NCI-H2196 (cell line): Measurements from ENCODE around the gene DNAH3.
"Not testable (repeated sequence)": the region's sequence is repeated elsewhere in the genome, so short reads cannot be mapped to it uniquely, and the experiment has no call there.

Source experiments
- DNase-seq: peaks from one replicate; lab custom pipeline; 2025; ENCODE audit not compliant: unreplicated experiment; lab: John Stamatoyannopoulos, UW

The DNAH3 gene

DNA sequence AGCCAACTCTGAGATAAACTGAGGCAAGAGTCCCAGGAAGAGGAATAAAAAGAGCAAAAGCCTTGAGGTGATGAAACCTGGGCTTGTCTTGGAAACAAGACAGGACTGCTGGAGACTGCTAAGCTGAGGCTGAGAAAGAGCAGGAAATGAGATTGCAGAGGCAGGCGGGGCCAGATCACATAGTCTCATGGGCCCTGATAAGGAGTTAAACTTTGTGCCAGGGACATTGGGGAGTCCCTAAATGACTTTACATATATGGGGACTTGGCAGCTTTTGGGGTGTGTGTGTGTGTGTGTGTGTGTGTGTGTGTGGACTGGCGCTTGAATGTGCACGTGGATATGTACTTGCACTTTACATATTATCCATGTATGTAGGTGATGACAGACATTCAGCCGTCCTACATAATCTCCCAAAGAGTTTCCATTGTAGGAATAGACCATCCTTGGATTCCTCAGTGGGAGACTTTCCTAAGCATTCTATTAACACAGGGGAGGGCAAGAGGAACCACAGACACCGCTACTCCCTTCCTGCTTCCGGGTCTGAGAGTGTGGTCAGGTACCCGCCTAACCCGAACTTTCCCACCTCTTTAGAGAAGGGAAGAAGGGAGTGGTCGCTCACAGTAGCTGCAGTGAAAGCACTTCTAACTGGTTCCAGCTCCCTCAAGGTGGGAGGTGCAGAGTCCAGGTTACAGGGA lies 127.0 kb downstream of the DNAH3 start:
- no peak for DNase-seq

DNA sequence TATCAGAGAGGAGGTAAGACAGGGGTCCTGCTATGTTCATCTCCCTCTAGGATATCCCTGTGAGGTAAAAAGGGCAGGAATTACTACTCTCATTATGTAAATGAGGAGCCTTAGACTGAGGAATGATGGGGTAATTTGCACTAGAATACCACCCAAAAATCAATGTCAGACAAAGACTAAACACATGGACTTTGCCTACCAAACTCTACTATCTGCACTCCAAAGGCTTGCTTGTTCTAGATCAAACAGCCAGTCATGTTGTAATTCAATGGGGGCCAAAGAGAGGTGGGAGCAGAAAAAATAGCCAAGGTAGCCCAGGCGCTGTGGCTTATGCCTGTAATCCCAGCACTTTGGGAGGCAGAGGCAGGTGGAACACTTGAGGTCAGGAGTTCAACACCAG lies 129.3 kb downstream of the DNAH3 start:
- DNase-seq: no peak

DNA sequence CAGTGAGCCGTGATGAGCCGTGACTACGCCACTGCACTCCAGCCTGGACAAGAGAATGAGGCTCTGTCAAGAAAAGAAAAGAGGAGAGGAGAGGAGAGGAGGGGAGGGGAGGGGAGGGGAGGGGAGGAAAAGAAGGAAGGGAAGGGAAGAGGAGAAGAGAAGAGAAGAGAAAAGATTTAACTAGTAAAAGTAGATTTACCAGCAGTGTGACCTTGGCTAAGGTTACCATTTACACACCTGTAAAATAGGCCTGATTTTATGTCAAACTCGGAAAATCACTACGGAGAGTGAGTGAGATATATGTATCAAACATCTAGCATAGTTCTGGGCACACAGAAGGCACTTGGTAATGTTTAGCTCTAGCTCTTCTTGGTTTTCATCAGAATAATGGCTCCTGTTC lies 140.8 kb downstream of the DNAH3 start:
- DNase-seq: no peak

DNA sequence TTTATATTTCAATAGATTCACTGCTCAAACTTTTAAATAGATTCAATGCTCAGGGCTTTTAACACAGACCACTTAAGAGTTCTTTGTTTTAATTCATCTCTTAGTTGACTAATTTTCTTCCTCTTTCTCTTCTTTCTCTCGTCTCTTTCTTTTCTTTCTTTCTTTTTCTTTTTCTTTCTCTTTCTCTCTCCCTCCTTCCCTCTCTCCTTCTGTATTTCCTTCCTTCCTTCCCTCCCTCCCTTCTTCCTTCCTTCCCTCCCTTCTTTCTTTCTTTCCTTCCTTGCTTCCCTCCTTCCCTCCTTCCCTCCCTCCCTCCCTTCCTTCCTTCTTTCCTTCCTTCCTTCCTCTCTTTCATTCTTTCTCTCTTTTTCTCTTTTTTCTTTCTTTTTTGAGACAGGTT lies 145.6 kb downstream of the DNAH3 start:
- no peak for DNase-seq

DNA sequence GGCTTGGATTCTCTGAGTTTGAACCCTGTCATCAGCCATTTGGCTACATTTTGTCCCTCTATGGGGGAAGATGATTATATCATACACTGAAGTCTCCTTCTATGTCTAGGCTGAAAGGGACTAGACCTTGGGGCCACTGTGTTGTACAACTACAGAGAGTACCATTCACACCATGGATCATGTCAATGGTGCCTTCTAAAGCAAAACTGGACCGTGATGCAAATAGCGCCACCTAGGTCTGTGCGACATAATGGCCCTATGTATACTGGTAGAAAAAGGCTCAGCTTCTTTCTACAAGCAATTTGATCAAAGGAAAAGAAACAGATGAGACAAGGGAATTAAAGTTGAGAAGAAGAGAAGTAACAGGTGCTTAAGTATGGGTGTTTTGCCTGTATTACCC lies 149.4 kb downstream of the DNAH3 start:
- DNase-seq: peak; percentile 15

DNA sequence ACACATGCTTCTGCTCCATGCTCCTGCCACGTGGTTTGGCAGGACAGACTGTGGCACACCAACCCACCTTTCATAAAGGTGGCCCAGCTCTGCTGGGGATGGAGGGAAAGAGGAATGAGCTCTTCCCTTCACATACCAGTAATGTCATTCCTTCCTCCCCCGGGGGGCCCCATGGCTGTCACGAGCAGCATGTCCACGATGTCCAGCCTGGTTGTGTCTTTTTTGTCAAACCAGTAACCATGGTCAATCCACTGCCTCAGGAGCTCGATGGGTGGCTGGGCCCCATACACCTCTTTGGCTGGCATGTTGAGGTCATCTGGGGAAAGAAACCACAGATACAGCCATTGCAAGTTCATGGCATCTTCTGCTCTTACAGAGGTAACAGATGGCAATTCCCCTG lies 153.5 kb downstream of the DNAH3 start:
- no peak for DNase-seq

DNA sequence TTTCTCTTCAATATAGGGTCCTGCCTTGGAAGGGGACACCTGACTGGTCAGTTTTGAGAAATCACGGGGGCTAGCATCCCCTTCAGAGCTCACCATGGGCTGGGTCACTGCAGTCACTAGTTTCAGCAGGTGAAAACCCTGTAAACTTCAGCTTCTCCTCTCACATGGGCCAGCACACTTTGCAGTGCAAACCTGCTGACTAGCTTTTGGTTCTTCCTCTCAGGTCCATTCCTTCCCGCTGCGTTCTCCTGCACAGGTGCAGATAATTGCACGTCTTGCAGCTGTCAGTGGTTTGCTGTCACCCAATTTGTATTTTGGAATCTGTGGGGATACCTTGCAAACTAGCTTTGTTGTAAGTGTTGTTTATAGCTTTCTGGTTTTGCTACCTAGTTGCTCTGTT lies 154.9 kb downstream of the DNAH3 start:
- DNase-seq: no peak

DNA sequence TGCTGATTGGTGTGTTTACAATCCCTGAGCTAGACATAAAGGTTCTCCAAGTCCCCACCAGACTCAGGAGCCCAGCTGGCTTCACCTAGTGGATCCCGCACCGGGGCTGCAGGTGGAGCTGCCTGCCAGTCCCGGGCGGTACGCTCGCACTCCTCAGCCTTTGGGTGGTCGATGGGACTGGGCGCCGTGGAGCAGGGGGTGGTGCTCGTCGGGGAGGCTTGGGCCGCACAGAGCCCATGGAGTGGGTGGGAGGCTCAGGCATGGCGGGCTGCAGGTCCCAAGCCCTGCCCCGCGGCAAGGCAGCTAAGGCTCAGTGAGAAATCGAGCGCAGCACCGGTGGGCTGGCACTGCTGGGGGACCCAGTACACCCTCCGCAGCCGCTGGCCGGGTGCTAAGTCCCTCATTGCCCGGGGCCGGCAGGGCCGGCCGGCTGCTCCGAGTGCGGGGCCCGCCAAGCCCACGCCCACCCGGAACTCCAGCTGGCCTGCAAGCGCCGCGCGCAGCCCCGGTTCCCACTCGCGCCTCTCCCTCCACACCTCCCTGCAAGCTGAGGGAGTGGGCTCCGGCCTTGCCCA lies 161.1 kb downstream of the DNAH3 start:
- DNase-seq: not testable (repeated sequence)

DNA sequence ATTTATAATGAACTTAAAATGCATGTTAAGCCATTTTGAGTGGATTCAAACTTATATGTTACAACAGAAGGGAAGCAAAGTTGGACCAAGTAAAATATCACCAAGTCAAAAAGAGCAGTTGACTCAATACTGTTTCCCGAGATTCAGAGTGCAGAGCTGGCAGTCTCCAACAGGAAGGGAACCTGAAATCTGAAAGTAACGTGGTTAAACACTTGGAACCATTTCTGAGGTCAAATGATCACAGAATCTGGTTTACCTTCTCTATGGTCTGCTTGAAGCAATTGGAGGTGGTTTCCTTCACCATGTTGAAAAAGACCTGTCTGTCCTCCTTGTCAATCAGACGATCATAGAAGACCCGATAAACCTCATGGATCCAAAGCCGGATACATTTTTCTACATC lies 163.6 kb downstream of the DNAH3 start:
- no peak for DNase-seq

DNA sequence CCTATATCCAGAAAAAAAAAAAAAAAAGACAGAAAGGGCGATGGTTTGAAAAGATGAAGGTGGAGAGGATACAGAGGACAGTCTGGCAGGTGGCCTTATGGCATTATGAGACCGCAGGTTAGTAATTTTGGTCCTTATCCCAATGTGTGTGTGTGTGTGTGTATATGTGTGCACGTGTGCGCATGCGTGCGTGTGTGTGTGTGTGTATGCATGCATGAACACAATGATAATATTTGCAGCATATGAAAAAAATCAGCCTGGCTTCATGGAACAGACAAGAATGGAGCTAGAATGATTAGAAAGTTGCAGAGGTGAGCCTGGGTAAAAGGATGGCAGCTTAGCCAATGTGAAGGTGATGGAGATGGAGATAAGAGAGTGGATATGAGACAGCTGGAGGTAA lies 166.6 kb downstream of the DNAH3 start:
- no peak for DNase-seq

DNA sequence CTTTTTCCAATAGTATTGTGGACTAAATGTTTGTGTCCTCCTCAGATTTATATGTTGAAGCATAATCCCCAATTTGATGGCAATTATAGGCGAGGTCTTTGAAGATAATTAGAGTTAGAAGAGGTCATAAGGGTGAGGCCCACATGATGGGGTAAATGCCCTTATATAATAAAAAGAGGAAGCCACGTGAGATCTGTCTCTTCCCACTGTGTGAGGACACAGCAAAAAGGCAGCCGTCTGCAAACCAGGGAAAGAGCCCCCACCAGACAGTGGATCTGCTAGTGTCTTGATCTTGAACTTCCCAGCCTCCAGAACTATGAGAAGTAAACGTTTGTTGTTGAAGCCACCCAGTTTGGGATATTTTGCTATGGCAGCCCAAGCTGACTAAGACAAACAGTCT lies 174.1 kb downstream of the DNAH3 start:
- DNase-seq: no peak

DNA sequence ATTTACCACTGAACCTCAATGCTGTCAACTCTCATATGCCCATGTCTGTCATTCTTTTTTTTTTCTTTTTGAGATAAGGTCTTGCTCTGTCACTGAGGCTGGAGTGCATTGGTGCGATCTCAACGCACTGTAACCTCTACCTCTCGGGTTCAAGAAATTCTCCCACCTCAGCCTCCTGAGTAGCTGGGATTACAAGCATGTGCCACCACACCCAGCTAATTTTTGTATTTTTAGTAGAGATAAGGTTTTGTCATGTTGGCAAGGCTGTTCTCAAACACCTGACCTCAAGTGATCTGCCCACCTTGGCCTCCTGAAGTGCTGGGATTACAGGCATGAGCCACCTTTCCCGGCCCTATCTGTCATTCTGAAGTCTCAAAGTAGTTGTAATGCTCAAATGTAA lies 177.4 kb downstream of the DNAH3 start:
- not testable (repeated sequence) for DNase-seq

DNA sequence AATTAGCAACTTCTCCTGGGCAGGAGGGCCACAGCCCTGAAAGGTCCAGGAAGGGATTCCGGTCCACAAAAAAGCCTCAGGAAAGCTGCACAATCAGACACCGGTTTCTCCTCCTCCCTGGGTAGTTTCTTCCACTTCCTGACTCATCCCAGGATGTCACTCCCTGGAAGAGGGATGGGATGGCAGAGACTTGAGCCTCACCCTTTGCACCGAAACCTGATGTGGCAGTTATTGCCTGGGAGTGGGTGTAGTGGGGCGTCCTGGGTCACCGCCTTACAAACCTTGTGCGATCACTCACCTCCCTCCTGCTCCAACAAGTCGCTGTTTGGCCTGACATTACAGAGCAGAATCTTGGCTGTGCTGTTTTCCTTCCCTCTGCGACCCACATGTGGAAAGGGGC lies 179.2 kb downstream of the DNAH3 start:
- no peak for DNase-seq

DNA sequence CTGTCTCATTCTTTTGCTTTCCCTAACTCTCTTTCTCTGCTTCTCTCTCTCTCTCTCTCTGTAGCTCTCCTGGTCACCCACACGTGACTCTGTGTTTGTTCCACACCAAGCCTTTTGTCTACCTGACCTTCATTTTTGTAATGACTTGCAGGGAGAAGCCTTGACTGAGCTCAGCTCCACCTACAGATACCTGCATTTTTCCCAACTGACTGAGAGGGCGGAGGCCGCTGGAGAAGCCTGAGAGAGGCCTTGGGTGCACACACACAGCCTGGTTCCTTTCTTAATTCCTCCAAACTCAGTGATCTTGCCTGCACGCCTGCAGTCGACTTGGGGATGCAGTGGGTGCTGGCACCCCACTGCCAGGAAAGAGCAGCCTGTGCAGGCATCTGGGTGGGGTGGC lies 181.3 kb downstream of the DNAH3 start:
- no peak for DNase-seq

DNA sequence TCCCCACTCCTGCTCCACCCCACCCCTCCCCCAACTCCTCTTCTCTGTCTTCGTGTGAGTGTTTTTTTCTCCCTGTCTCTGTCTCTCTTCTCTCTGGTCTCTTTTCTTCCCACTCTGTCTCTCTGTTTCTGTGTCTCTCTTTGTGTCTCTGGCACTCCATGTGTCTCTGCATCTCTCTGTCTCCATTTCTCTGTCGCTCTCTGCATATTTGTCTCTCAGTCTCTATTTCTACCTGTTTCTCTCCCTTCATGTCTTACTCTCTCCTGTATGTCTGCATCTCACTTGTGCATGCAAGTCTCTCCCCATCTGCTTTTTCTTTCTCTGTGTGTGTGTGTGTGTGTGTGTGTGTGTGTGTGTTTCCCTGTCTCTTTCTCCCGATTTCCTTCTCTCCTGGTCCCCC lies 181.9 kb downstream of the DNAH3 start:
- no peak for DNase-seq

DNA sequence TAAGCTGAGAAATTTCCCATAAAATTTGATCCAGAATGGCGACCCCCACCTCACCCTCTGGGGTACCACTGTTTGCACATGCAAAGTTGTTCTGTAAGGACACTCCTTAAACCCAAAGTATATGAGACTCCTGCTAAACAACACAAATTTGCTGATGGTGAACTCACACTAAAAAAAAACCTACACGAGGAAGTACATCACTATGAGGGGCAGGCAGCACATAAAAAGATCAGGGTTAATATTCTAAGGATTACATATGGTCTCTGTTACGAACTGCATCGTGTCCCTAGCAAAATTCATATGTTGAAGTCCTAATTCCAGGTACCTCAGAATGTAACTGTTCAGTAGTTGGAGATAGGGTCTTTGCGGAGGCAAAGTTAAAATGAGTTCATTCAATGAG lies 189.7 kb downstream of the DNAH3 start:
- DNase-seq: no peak

DNA sequence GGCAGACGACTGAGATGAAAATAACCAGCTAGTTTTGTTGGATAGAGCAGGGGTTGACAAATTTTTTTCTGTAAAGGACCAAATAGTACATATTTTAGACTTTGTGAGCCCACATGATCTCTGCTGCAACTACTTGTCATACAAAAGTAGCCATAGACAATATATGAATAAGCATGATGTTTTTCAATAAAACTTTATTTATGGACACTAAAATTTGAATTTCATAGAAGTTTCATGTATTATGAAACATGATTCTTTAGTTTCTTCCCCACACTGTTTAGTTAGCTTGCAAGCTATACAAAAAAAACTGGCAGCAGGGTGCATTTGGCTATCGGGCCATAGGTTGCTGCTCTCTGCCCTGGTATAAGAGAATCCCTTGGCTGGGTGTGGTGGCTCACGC lies 193.5 kb downstream of the DNAH3 start:
- no peak for DNase-seq

DNA sequence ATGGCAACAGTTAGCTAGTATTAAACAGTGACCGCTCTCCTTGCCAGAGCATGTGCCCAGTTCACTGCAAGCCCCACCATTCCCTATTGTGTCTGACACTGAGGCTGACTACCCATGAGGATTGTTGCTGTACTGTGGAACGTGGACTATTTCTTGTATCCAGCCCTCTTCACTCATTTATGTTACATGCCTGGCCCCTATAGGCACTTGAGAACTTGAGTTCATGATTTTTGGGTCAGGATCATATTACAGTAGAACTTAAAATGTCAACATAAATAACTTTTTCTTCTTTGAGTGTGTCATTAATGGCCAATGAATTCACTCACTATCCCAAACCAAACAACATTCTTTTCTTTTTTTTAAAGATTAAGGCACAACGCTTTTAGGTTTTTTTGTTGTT lies 194.3 kb downstream of the DNAH3 start:
- DNase-seq: no peak

DNA sequence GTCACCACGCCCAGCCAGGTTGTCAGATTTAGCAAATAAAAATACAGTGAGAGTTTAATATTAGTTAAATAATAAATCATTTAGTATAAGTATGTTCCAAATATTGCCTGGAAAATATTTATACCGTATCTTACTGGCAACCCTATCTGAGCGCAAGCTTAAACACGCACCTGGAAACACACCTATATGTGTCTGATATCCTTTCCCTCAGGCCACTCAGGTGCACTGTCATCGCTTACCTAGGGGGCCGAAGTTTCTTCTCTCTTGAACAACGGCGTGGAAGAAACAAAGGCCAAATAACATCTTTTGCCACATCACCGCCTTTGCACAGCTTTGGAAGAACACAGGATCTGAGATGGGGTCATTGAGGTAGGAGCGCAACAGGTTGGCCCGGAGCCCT lies 196.1 kb downstream of the DNAH3 start:
- no peak for DNase-seq

DNA sequence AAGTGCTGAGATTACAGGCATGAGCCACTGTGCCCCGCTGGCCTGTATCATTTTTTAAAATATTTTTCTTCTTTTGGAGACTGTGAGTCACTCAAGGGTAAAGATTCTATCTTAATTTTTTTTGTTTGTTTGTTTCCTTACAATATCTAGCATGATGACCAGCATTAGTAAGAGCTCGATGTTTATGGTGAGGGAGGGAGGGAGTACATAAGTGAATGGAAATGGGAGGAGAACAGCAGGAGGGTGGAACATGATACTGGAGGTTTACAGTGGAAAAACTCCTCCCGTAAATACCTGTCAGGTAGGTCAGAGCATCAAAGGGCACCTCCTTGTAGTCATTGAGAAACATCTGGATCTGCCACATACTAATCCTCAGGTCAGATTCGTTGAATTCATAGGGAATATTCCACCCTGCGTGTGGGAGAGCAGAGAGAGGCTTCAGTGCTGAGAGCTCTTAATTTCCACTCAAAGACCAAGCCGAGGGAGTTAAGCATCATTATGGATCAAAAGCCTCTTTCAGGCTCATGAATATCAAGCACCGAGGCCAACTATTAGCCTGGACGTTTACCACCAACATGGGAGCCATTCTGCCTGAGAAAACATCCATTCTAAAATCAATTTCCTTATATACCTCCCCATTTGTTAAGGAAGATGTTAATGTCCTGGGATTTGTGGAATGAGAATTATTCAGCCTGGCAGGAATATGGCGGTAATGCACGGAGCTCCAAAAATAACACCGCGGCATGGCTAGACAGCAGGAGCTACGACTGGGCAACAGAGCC lies 198.3 kb downstream of the DNAH3 start:
- DNase-seq: no peak

DNA sequence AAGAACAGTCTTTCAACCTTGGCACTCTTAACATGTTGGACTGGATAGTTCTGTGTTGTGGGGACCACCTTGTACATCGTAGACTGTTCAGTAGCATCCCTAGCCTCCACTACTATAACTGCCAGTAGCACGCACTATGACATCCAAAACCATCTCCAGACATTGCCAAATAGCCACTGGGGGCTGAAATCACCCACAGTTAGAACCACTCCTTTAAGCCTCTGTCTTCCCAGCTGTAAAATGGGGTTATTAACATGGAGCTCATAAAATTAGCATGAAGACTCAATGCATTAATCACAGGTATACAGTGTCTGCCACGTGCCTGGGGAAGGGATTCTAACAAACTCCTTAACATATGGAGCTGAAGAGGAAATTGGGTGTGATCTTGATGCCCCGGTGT lies 200.4 kb downstream of the DNAH3 start:
- DNase-seq: no peak

DNA sequence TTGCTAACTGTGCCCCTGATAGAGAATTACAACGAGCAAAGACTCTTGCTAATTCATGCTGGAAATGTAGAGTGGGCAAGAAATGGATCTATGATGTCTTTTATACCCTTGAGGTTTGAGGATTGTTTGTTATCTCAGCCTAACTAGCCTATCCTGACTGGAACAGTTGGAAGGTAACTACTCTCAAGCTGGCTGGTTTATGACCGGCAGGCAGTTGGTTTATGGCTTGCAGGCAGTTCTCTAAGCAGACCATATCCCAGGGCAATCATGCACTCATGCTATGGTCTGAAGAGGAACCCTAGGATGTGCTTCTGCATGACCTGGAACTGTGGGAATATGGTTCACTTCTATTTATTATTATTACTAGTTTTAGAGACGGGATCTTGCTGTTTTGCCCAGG lies 201.0 kb downstream of the DNAH3 start:
- no peak for DNase-seq

DNA sequence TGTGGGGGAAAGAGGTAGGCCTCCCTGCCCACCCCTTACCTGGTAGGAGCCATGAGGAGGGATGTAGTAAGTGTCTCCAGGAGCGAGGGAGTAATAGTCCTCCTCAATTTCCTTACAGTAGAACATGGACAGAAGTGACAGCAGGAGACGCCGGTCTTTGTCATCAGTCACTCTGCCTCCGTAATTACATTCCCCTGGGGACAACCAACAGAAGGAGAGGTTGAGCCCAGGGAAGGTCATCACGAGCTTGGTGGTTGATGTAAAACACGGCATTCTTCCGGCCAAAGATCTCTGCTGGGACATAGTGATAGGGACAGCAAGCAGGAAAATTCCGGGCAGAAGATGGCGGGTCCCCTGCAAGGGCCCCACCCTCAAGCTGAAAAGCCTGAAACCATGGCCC lies 202.2 kb downstream of the DNAH3 start:
- DNase-seq: no peak
